SK-N-SH (cell line): ENCODE measurements around the gene SEMA4G.

Experiments used
- EP300 ChIP-seq, 2 experiments: IDR thresholded peaks; 2 replicates each; pipeline versions ENCODE4 v1.4.0 to v1.6.1; 2012; ENCODE audit warnings: borderline replicate concordance in 1 of 2, low read depth in 1 of 2, low read length in 1 of 2
- EZH2phosphoT487 ChIP-seq: fragments of 200-600 bp; sonication (generic); IDR thresholded peaks from 2 replicates; pipeline ENCODE4 v1.6.1; 2017; ENCODE audit warnings: low read depth, mixed run types, mild to moderate bottlenecking, antibody characterized with exemption, moderate library complexity, borderline replicate concordance
- FOSL2 ChIP-seq: IDR thresholded peaks from 2 replicates; pipeline ENCODE4 v1.4.0; 2012; ENCODE audit warnings: low read depth, mild to moderate bottlenecking, moderate library complexity, borderline replicate concordance
- FOXM1 ChIP-seq: IDR thresholded peaks from 2 replicates; pipeline ENCODE4 v1.4.0; 2012; ENCODE audit warnings: low read depth, mild to moderate bottlenecking
- GATA2 ChIP-seq: sonication (generic); formaldehyde crosslinking; IDR thresholded peaks from 2 replicates; pipeline ENCODE4 v1.5.0; 2020; ENCODE audit warnings: mild to moderate bottlenecking, missing genetic modification reagents
- MAX ChIP-seq: IDR thresholded peaks from 2 replicates; pipeline ENCODE4 v1.4.0; 2012; ENCODE audit warnings: low read depth
- NFIC ChIP-seq: IDR thresholded peaks from 2 replicates; pipeline ENCODE4 v1.4.0; 2012; ENCODE audit warnings: borderline replicate concordance
- RAD21 ChIP-seq: IDR thresholded peaks from 2 replicates; pipeline ENCODE4 v1.6.1; 2012; ENCODE audit warnings: mild to moderate bottlenecking, low read length
- TAF1 ChIP-seq: IDR thresholded peaks from 2 replicates; pipeline ENCODE4 v1.6.1; 2012; ENCODE audit warnings: low read depth, mild to moderate bottlenecking, low read length, moderate library complexity, borderline replicate concordance
- TCF12 ChIP-seq: IDR thresholded peaks from 2 replicates; pipeline ENCODE4 v1.4.0; 2012
- TF ChIP-seq, protein P1 (sequence below): fragments of 200-600 bp; sonication (generic); IDR thresholded peaks from 2 replicates; pipeline ENCODE4 v1.6.1; 2017; ENCODE audit warnings: antibody characterized with exemption, mild to moderate bottlenecking, moderate library complexity
- TF ChIP-seq, protein P2 (sequence below): IDR thresholded peaks from 2 replicates; pipeline ENCODE4 v1.6.1; 2012; ENCODE audit warnings: mild to moderate bottlenecking, low read depth, low read length, moderate library complexity

DNA sequence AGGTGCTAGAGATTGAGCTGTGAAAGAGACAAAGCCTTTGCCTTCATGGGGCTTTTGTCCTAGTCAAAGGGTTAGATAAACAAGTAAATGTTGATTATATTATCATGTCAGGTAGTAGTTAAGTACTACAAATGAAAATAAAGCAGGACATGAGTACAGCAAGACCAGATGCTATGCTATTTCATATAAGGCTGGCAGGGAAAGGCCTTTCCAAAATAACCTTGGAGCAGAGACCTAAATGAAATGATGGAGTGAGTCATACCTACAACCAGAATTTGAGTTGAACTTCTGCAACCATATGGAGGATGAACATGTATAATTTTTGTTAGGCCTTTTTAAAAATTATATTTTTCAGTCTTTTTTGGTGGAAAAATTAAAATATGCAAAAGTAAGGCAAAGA is 23.6 kb upstream of the SEMA4G start:
- TF ChIP-seq MAX (no peak), RAD21 (no peak), EP300 (IDR thresholded peaks at IDR 0.05; ENCODE audit: borderline replicate concordance in 1 of 2, low read depth in 1 of 2, low read length in 1 of 2) (no peak), TAF1 (no peak), FOSL2 (no peak), TCF12 (no peak), EZH2phosphoT487 (no peak), GATA2 (no peak), NFIC (no peak), FOXM1 (no peak)
- TF ChIP-seq, protein P1, sequence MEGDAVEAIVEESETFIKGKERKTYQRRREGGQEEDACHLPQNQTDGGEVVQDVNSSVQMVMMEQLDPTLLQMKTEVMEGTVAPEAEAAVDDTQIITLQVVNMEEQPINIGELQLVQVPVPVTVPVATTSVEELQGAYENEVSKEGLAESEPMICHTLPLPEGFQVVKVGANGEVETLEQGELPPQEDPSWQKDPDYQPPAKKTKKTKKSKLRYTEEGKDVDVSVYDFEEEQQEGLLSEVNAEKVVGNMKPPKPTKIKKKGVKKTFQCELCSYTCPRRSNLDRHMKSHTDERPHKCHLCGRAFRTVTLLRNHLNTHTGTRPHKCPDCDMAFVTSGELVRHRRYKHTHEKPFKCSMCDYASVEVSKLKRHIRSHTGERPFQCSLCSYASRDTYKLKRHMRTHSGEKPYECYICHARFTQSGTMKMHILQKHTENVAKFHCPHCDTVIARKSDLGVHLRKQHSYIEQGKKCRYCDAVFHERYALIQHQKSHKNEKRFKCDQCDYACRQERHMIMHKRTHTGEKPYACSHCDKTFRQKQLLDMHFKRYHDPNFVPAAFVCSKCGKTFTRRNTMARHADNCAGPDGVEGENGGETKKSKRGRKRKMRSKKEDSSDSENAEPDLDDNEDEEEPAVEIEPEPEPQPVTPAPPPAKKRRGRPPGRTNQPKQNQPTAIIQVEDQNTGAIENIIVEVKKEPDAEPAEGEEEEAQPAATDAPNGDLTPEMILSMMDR: no peak
- TF ChIP-seq, protein P2, sequence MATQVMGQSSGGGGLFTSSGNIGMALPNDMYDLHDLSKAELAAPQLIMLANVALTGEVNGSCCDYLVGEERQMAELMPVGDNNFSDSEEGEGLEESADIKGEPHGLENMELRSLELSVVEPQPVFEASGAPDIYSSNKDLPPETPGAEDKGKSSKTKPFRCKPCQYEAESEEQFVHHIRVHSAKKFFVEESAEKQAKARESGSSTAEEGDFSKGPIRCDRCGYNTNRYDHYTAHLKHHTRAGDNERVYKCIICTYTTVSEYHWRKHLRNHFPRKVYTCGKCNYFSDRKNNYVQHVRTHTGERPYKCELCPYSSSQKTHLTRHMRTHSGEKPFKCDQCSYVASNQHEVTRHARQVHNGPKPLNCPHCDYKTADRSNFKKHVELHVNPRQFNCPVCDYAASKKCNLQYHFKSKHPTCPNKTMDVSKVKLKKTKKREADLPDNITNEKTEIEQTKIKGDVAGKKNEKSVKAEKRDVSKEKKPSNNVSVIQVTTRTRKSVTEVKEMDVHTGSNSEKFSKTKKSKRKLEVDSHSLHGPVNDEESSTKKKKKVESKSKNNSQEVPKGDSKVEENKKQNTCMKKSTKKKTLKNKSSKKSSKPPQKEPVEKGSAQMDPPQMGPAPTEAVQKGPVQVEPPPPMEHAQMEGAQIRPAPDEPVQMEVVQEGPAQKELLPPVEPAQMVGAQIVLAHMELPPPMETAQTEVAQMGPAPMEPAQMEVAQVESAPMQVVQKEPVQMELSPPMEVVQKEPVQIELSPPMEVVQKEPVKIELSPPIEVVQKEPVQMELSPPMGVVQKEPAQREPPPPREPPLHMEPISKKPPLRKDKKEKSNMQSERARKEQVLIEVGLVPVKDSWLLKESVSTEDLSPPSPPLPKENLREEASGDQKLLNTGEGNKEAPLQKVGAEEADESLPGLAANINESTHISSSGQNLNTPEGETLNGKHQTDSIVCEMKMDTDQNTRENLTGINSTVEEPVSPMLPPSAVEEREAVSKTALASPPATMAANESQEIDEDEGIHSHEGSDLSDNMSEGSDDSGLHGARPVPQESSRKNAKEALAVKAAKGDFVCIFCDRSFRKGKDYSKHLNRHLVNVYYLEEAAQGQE: no peak
